ENCODE data around the gene STK39.

GRCh38 chr2:168044176-168044575, 203.2 kb downstream of the STK39 start:
- no peak for TF ChIP-seq ZNF274 (IDR thresholded peaks at IDR 0.05; ENCODE audit: low read depth, low read length)
- no peak for TF ChIP-seq YY1 (IDR thresholded peaks at IDR 0.05; ENCODE audit: insufficient read depth, insufficient read length)
